ENCODE results near the gene B3GNT3. TPM values are rescaled to one million over a fixed set of nuclear protein-coding genes. Genes with fewer than 3 reads are reported as not detected.

Gene B3GNT3
- not detected in 2 replicates for total RNA-seq (ENCODE audit: low replicate concordance)

- no peak within 1 kb of the TSS for H3K4me3 ChIP-seq (ENCODE audit: low read depth, low read length)
- TF ChIP-seq CTCF (IDR thresholded peaks at IDR 0.05; ENCODE audit: insufficient read depth, low read length), result no peak
- no peak for DNase-seq (ENCODE audit: low read depth)
Observed at GRCh38 chr19:17794731-17795494, at the start of gene B3GNT3. Gene B3GNT3, plus strand, starts transcription at chr19:17795138. Its CDS starts 12,670 bp downstream, at chr19:17807808.

GRCh38 chr19:17747205-17748098 is 47.5 kb upstream of the B3GNT3 start:
- H3K4me3 ChIP-seq (ENCODE audit: low read depth, low read length), result peak overlapping the region; percentile 58
- TF ChIP-seq CTCF (IDR thresholded peaks at IDR 0.05; ENCODE audit: insufficient read depth, low read length), result no peak
- DNase-seq (ENCODE audit: low read depth), result peak; percentile 90

- DNase-seq (ENCODE audit: low read depth), result no peak
- TF ChIP-seq CTCF (IDR thresholded peaks at IDR 0.05; ENCODE audit: insufficient read depth, low read length), result no peak
- H3K4me3 ChIP-seq (ENCODE audit: low read depth, low read length), result no peak overlapping the region
Observed at GRCh38 chr19:17748884-17749638, 45.9 kb upstream of the B3GNT3 start.

GRCh38 chr19:17749912-17750317 is 45.0 kb upstream of the B3GNT3 start:
- peak; percentile 9 for DNase-seq (ENCODE audit: low read depth)
- TF ChIP-seq CTCF (IDR thresholded peaks at IDR 0.05; ENCODE audit: insufficient read depth, low read length), result no peak
- no peak overlapping the region for H3K4me3 ChIP-seq (ENCODE audit: low read depth, low read length)

GRCh38 chr19:17751103-17751911 is 43.6 kb upstream of the B3GNT3 start, which contains the start of gene FCHO1:
Gene FCHO1, plus strand, starts transcription at chr19:17751477. Its CDS starts 3,688 bp downstream, at chr19:17755165.
- no peak for TF ChIP-seq CTCF (IDR thresholded peaks at IDR 0.05; ENCODE audit: insufficient read depth, low read length)
- no peak for DNase-seq (ENCODE audit: low read depth)
- H3K4me3 ChIP-seq (ENCODE audit: low read depth, low read length), result no peak within 1 kb of the TSS

GRCh38 chr19:17751912-17752273 is 43.0 kb upstream of the B3GNT3 start:
- no peak overlapping the region for H3K4me3 ChIP-seq (ENCODE audit: low read depth, low read length)
- DNase-seq (ENCODE audit: low read depth), result no peak
- TF ChIP-seq CTCF (IDR thresholded peaks at IDR 0.05; ENCODE audit: insufficient read depth, low read length), result no peak

Measured in fibroblast of the aortic adventitia (primary cell).